Measurements from ENCODE around the gene OSM. TPM values are rescaled to one million over a fixed set of nuclear protein-coding genes. Genes with fewer than 3 reads are reported as not detected.

OSM gene
- total and polyA plus RNA-seq, 2 donors (not counting 3 experiments of a cell fraction or from before 2014, with no cell fraction given), result not detected

DNA sequence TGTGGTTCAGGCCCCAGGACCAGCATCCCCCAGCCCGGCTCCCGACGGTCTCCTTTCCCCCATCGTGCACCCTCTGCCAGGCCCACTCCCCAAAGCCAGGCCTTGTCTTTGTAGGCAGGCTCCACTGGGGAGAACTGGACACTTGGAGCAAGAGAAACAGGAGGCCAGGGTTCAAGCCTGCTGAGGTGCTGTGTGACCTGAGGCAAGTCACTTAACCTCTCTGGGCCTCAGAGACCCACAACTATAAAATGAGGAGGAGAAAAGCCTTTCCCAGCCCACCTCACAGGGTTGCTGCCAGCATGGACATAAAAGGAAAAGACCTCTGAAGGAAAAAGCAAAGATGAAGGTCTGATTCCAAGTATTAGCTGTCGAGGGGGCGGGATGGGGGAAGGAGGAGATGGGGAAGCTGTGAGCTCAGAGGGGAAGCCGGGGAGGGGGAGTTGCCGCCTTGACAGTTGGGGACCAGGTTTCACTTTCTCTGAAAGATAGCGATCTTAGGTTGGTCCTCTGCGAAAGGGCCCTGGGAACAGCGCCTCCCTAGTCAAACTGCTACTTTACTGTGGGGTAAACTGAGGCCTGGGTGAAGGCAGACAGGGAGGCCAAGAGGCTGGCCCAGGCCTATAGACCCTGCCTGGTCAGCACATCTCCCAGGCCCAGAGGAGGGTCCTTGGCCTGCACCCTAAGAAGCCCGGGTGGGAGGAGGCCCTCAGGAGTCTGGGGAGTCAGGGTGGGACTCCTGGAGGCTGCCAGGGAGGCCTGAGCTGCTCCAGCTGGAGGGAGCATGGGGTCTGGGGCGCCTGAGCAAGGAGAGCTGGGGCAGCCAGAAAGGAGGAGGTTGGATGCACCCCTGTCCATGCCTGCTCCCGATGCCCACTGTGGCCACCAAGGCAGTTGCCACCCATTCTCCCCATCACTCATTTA is 991 bp upstream of the OSM start:
- H2AFZ ChIP-seq (ENCODE audit: low read depth, low read length), result no peak overlapping the region
- intact Hi-C loops (cut with micrococcal nuclease) (no loop called here), dilution Hi-C loops (cut with MboI; ENCODE audit: extremely low pct_ligation_motif_present, low sequenced_read_pairs) (no loop called here)
- H3K9me1 ChIP-seq (replicated peaks; ENCODE audit: control insufficient read depth, extremely low read depth, insufficient read depth, low read length), result no peaks in the 10 kb centered on the region
- H3K27me3 ChIP-seq (ENCODE audit: control insufficient read depth in 2 of 2, insufficient read depth in 2 of 2, low read length in 2 of 2), result no peaks in the 10 kb centered on the region
- no peak overlapping the region for H3K4me3 ChIP-seq (replicated peaks in 1 of 3; ENCODE audit: insufficient read depth in 1 of 3, low read depth in 1 of 3, low read length in 3 of 3)
- CTCF ChIA-PET, result interaction anchor here (1.4 kb wide), 1 partner anchor 120 kb away, joined by 5 read pairs; the partner anchor contains the start of gene RNF215
- BruUV-seq (replicated peaks), result no TSS peak
- peaks cover 6% of the 10 kb centered on the region for H3K4me1 ChIP-seq (ENCODE audit: control insufficient read depth, extremely low read depth, insufficient read depth, low read length)
- H3K79me2 ChIP-seq (ENCODE audit: control insufficient read depth, insufficient read depth, low read length), result no peaks in the 10 kb centered on the region
- DNase-seq (ENCODE audit: low read depth, low spot score) (no peak), FAIRE-seq (no peak)
- POLR2A ChIA-PET, result no interaction called here
- no peak overlapping the region for H3K4me2 ChIP-seq (ENCODE audit: insufficient read depth, low read length)
- no peaks in the 10 kb centered on the region for H4K20me1 ChIP-seq (replicated peaks; ENCODE audit: control insufficient read depth, extremely low read depth, insufficient read depth, low read length)
- TF ChIP-seq, protein P1, sequence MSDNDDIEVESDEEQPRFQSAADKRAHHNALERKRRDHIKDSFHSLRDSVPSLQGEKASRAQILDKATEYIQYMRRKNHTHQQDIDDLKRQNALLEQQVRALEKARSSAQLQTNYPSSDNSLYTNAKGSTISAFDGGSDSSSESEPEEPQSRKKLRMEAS (IDR thresholded peaks at IDR 0.05; ENCODE audit: insufficient read depth, insufficient read length), result no peak
- TF ChIP-seq MYC (IDR thresholded peaks at IDR 0.05; ENCODE audit: low read depth, low read length) (no peak), JUN (IDR thresholded peaks at IDR 0.05; ENCODE audit: borderline replicate concordance, insufficient read depth, insufficient read length, low read depth) (no peak), POLR2A (IDR thresholded peaks at IDR 0.05; ENCODE audit: low read depth, low read length) (no peak)
- no peak overlapping the region for H3K27ac ChIP-seq (ENCODE audit: insufficient read depth, low read depth, low read length)
- no peaks in the 10 kb centered on the region for H3K9me3 ChIP-seq (replicated peaks; ENCODE audit: control insufficient read depth, insufficient read depth, low read length)
- H3K36me3 ChIP-seq (ENCODE audit: control insufficient read depth in 2 of 2, extremely low read depth in 1 of 2, insufficient read depth in 2 of 2, low read length in 2 of 2), result no peaks in the 10 kb centered on the region
- H3K9ac ChIP-seq (replicated peaks; ENCODE audit: extremely low read depth, insufficient read depth, low read length), result no peak overlapping the region

DNA sequence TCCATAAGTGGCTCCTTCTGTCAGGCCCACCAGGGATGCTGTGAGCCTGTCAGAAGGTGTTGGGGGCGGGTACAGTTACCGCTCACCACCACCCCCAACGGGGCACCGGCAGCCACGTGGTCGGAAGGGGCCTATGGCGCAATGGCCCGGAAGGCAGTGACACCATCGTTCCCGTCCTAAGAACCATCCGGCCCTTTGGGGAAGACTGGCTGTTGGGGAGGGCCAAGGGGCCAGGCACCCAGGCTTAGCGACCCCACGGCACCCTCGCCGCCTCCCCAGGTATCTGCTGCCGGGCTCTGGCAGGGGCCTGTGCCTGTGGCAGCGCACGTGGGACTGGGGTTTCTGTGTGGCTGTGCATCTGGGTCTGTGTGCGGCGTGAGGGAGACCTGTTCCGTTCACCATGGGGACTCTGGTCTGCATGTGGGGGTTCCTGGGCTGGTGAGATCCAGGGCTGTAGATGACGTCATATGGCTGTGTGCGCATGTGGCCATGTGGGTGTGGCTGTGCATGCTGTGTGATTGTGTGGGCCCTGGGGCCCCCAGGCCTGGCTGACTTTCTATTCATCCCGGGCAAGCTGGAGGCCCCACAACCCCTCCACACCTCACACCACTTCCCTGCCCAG is 717 bp downstream of the OSM start:
- no peaks in the 10 kb centered on the region for H3K27me3 ChIP-seq (ENCODE audit: control insufficient read depth in 2 of 2, insufficient read depth in 2 of 2, low read length in 2 of 2)
- DNase-seq (ENCODE audit: low read depth, low spot score) (no peak), FAIRE-seq (no peak)
- no peaks in the 10 kb centered on the region for H3K9me1 ChIP-seq (replicated peaks; ENCODE audit: control insufficient read depth, extremely low read depth, insufficient read depth, low read length)
- intact Hi-C loops (cut with micrococcal nuclease) (no loop called here), dilution Hi-C loops (cut with MboI; ENCODE audit: extremely low pct_ligation_motif_present, low sequenced_read_pairs) (no loop called here)
- no peak for TF ChIP-seq POLR2AphosphoS5 (IDR thresholded peaks at IDR 0.05; ENCODE audit: insufficient read depth, low read depth, low read length)
- TF ChIP-seq, protein P1 (IDR thresholded peaks at IDR 0.05; ENCODE audit: insufficient read depth, insufficient read length), result no peak
- no peak for TF ChIP-seq EZH2 (IDR thresholded peaks at IDR 0.05; ENCODE audit: borderline replicate concordance, low read depth, low read length, severe bottlenecking)
- TF ChIP-seq, protein P2, sequence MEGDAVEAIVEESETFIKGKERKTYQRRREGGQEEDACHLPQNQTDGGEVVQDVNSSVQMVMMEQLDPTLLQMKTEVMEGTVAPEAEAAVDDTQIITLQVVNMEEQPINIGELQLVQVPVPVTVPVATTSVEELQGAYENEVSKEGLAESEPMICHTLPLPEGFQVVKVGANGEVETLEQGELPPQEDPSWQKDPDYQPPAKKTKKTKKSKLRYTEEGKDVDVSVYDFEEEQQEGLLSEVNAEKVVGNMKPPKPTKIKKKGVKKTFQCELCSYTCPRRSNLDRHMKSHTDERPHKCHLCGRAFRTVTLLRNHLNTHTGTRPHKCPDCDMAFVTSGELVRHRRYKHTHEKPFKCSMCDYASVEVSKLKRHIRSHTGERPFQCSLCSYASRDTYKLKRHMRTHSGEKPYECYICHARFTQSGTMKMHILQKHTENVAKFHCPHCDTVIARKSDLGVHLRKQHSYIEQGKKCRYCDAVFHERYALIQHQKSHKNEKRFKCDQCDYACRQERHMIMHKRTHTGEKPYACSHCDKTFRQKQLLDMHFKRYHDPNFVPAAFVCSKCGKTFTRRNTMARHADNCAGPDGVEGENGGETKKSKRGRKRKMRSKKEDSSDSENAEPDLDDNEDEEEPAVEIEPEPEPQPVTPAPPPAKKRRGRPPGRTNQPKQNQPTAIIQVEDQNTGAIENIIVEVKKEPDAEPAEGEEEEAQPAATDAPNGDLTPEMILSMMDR (IDR thresholded peaks at IDR 0.05; ENCODE audit: extremely low read depth in 1 of 2, insufficient read depth in 1 of 2, low read depth in 1 of 2, low read length in 2 of 2), result no peak
- TF ChIP-seq POLR2A (IDR thresholded peaks at IDR 0.05; ENCODE audit: low read depth, low read length), result no peak
- no peak for TF ChIP-seq JUN (IDR thresholded peaks at IDR 0.05; ENCODE audit: borderline replicate concordance, insufficient read depth, insufficient read length, low read depth)
- no peak for TF ChIP-seq MYC (IDR thresholded peaks at IDR 0.05; ENCODE audit: low read depth, low read length)
- no peak for TF ChIP-seq FOS (IDR thresholded peaks at IDR 0.05; ENCODE audit: borderline replicate concordance, insufficient read depth, low read length)
- no peak for TF ChIP-seq GATA2 (IDR thresholded peaks at IDR 0.05; ENCODE audit: insufficient read depth, insufficient read length, low read depth, low read length)
- no peaks in the 10 kb centered on the region for H4K20me1 ChIP-seq (replicated peaks; ENCODE audit: control insufficient read depth, extremely low read depth, insufficient read depth, low read length)
- H3K36me3 ChIP-seq (ENCODE audit: control insufficient read depth in 2 of 2, extremely low read depth in 1 of 2, insufficient read depth in 2 of 2, low read length in 2 of 2), result no peaks in the 10 kb centered on the region
- no TSS peak for BruUV-seq (replicated peaks)
- ChIA-PET POLR2A (no interaction called here), CTCF (interaction anchor here (0.8 to 4.3 kb wide), 5 partner anchors 10 to 121 kb away, joined by 3 to 37 read pairs (median 11); partner anchors contain the start of genes CCDC157, RNF215, SF3A1 and TBC1D10A)
- H3K9ac ChIP-seq (replicated peaks; ENCODE audit: extremely low read depth, insufficient read depth, low read length), result no peak overlapping the region
- peaks cover 6% of the 10 kb centered on the region for H3K4me1 ChIP-seq (ENCODE audit: control insufficient read depth, extremely low read depth, insufficient read depth, low read length)
- no peak overlapping the region for H2AFZ ChIP-seq (ENCODE audit: low read depth, low read length)
- H3K27ac ChIP-seq (ENCODE audit: insufficient read depth, low read depth, low read length), result no peak overlapping the region
- H3K9me3 ChIP-seq (replicated peaks; ENCODE audit: control insufficient read depth, insufficient read depth, low read length), result no peaks in the 10 kb centered on the region
- no peak overlapping the region for H3K4me3 ChIP-seq (replicated peaks in 1 of 3; ENCODE audit: insufficient read depth in 1 of 3, low read depth in 1 of 3, low read length in 3 of 3)
- no peak overlapping the region for H3K4me2 ChIP-seq (ENCODE audit: insufficient read depth, low read length)
- H3K79me2 ChIP-seq (ENCODE audit: control insufficient read depth, insufficient read depth, low read length), result no peaks in the 10 kb centered on the region

Data from endothelial cell of umbilical vein (primary cell).